AG04449 (cell line): Measurements from ENCODE around the gene CPNE2.

ENCODE experiments used
- CTCF ChIA-PET: fragments of 350-600 bp; formaldehyde crosslinking; extraction: SDS; loops from one replicate; lab custom pipeline; 2021; ENCODE audit warnings: antibody characterized with exemption; lab: Yijun Ruan, JAX
- POLR2A ChIA-PET: fragments of 400-600, 350-600 bp; formaldehyde crosslinking; extraction: SDS; loops from one replicate; lab custom pipeline; 2020; ENCODE audit warnings: antibody characterized with exemption, inconsistent platforms; lab: Yijun Ruan, JAX
- DNase-seq: peaks from one replicate; pipeline ENCODE4 v3.0.0-alpha.2; 2010; ENCODE audit warnings: low read depth, low spot score
- H3K4me3 ChIP-seq: 2 replicates; pipeline ENCODE4 v1.5.1; 2011; ENCODE audit warnings: low read depth, mild to moderate bottlenecking, control low read depth, low read length
- CTCF ChIP-seq: IDR thresholded peaks from one replicate; pipeline ENCODE4 v1.5.1; 2011; ENCODE audit warnings: mild to moderate bottlenecking, moderate library complexity, low read length, control low read depth, inconsistent platforms; ENCODE audit not compliant: insufficient read depth; ENCODE audit errors: missing control alignments

Gene CPNE2

GRCh38 chr16:57049678-57050077 lies 42.7 kb upstream of the CPNE2 start:
- ChIA-PET POLR2A (no interaction called here), CTCF (interaction anchor here (0.8 to 1.4 kb wide), 2 partner anchors 35 to 256 kb away, joined by 3 read pairs; no protein-coding TSS in a partner anchor)
- TF ChIP-seq CTCF: no peak
- DNase-seq: no peak
- no peak overlapping the region for H3K4me3 ChIP-seq

GRCh38 chr16:57051696-57052228 lies 40.6 kb upstream of the CPNE2 start:
- no peak overlapping the region for H3K4me3 ChIP-seq
- DNase-seq: no peak
- ChIA-PET CTCF (no interaction called here), POLR2A (no interaction called here)
- TF ChIP-seq CTCF: no peak

GRCh38 chr16:57053206-57053605 lies 39.2 kb upstream of the CPNE2 start:
- no peak overlapping the region for H3K4me3 ChIP-seq
- no peak for TF ChIP-seq CTCF
- ChIA-PET CTCF (interaction anchor here (1.1 kb wide), 1 partner anchor 30 kb away, joined by 3 read pairs; no protein-coding TSS in a partner anchor), POLR2A (no interaction called here)
- no peak for DNase-seq

- DNase-seq: no peak
- ChIA-PET POLR2A (no interaction called here), CTCF (interaction anchor here (8.7 kb wide), 1 partner anchor 9 kb away, joined by 38 read pairs; no protein-coding TSS in a partner anchor)
- H3K4me3 ChIP-seq: no peak overlapping the region
- TF ChIP-seq CTCF: no peak
These were observed 38.0 kb upstream of the CPNE2 start for GRCh38 chr16:57054338-57054737.

- H3K4me3 ChIP-seq: no peak overlapping the region
- POLR2A ChIA-PET: no interaction called here
- no peak for DNase-seq
- CTCF ChIA-PET: interaction anchor here (2.6 to 8.7 kb wide), 2 partner anchors 9 to 29 kb away, joined by 13 to 38 read pairs; no protein-coding TSS in a partner anchor
- no peak for TF ChIP-seq CTCF
These were observed 37.6 kb upstream of the CPNE2 start for GRCh38 chr16:57054771-57055170.

GRCh38 chr16:57055671-57056070 lies 36.7 kb upstream of the CPNE2 start:
- ChIA-PET POLR2A (no interaction called here), CTCF (interaction anchor here (2.6 to 8.7 kb wide), 2 partner anchors 10 to 28 kb away, joined by 13 to 38 read pairs; no protein-coding TSS in a partner anchor)
- DNase-seq: no peak
- no peak overlapping the region for H3K4me3 ChIP-seq
- no peak for TF ChIP-seq CTCF
